22Rv1 (cell line): ENCODE results near the gene QSER1.

Experiments
- ZFX ChIP-seq: fragments of 450-650 bp; IDR thresholded peaks from 2 replicates; pipeline ENCODE4 v1.6.1; 2017; ENCODE audit warnings: antibody characterized with exemption, borderline replicate concordance
- TF ChIP-seq, protein P1 (sequence below): fragments of 450-650 bp; IDR thresholded peaks from 2 replicates; pipeline ENCODE4 v1.5.1; 2017; ENCODE audit warnings: mild to moderate bottlenecking

DNA sequence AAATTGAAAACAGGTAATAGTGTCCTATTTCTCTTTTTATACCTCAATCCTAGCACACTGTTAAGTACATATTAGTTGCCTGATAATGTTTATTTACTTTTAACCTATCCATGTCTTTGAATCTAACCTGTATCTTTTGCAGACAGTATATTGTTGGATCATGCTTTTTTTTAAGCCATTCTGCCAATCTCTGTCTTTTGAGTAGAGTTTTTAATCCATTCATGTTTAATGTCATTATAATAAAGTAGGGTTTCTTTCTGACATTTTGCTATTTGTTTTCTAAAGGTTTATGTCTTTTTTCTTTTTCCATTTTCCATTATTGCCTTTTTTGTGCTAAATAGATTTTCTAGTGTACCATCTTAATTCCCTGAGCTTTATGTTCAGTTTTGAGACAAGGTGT lies 99.3 kb downstream of the QSER1 start:
- TF ChIP-seq, protein P1, sequence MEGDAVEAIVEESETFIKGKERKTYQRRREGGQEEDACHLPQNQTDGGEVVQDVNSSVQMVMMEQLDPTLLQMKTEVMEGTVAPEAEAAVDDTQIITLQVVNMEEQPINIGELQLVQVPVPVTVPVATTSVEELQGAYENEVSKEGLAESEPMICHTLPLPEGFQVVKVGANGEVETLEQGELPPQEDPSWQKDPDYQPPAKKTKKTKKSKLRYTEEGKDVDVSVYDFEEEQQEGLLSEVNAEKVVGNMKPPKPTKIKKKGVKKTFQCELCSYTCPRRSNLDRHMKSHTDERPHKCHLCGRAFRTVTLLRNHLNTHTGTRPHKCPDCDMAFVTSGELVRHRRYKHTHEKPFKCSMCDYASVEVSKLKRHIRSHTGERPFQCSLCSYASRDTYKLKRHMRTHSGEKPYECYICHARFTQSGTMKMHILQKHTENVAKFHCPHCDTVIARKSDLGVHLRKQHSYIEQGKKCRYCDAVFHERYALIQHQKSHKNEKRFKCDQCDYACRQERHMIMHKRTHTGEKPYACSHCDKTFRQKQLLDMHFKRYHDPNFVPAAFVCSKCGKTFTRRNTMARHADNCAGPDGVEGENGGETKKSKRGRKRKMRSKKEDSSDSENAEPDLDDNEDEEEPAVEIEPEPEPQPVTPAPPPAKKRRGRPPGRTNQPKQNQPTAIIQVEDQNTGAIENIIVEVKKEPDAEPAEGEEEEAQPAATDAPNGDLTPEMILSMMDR: no peak
- TF ChIP-seq ZFX: no peak
